HepG2 (cell line): ENCODE data around the gene ZNF652. TPM values are rescaled to one million over a fixed set of nuclear protein-coding genes. Genes with fewer than 3 reads are reported as not detected.

ENCODE experiments used
- ATAC-seq: fragments of 200-7000 bp; cut with Tn5 transposase; 3 replicates; pipeline ENCODE4 v1.9.1; 2020; ENCODE audit warnings: mild to moderate bottlenecking, moderate library complexity
- BruUV-seq: library from RNA; stranded (reverse); fragments of 400-500 nt; replicated peaks from 2 replicates; lab custom pipeline; 2021; lab: Mats Ljungman, UMichigan
- CTCF ChIA-PET: fragments of 300-600 bp; formaldehyde crosslinking; extraction: SDS; loops from one replicate; lab custom pipeline; 2021; ENCODE audit warnings: low total read pairs, inconsistent platforms, low intra/inter-chr PET ratio; lab: Yijun Ruan, JAX
- POLR2A ChIA-PET: fragments of 350-600 bp; sonication (Branson Sonifier 250); formaldehyde crosslinking; loops from one replicate; lab custom pipeline; 2020; ENCODE audit warnings: antibody characterized with exemption, inconsistent platforms; lab: Yijun Ruan, JAX
- DNase-seq: peaks from one replicate; pipeline ENCODE4 v3.0.0-alpha.2; 2015; ENCODE audit warnings: low spot score
- FAIRE-seq: peaks from 3 replicates; lab custom pipeline; 2011; peaks lifted over from hg19 to GRCh38; lab: Jason Lieb, UNC
- H2AFZ ChIP-seq: one replicate; pipeline ENCODE4 v1.6.1; 2011; ENCODE audit warnings: low read length, inconsistent platforms
- H3K27ac ChIP-seq: fragments of 300-600 bp; 3 replicates; pipeline ENCODE4 v1.8.0; 2011; ENCODE audit warnings: mixed run types, mild to moderate bottlenecking, mixed read lengths, low read length, inconsistent platforms; ENCODE audit not compliant: insufficient read depth; ENCODE audit errors: extremely low read length
- H3K27me3 ChIP-seq, 2 experiments: fragments of 200-600 bp in 1 of 2; 2 replicates in 1 of 2; 3 replicates in 1 of 2; pipeline versions ENCODE4 v1.6.0 to v1.8.0; 2011; ENCODE audit warnings: low read length in 2 of 2, mild to moderate bottlenecking in 2 of 2, moderate library complexity in 2 of 2, inconsistent platforms in 1 of 2; ENCODE audit not compliant: insufficient read depth in 2 of 2, control insufficient read depth in 1 of 2
- H3K36me3 ChIP-seq, 2 experiments: fragments of 200-600 bp in 1 of 2; replicated peaks in 1 of 2; 2 replicates in 1 of 2; 3 replicates in 1 of 2; pipeline versions ENCODE4 v1.5.1 to v1.8.0; 2011; ENCODE audit warnings: low read length in 2 of 2, inconsistent platforms in 1 of 2; ENCODE audit not compliant: insufficient read depth in 2 of 2, control insufficient read depth in 1 of 2
- H3K4me1 ChIP-seq: 2 replicates; pipeline ENCODE4 v1.5.1; 2012; ENCODE audit warnings: low read length, inconsistent platforms; ENCODE audit not compliant: insufficient read depth
- H3K4me2 ChIP-seq: 2 replicates; pipeline ENCODE4 v1.6.0; 2011; ENCODE audit warnings: low read depth, low read length, inconsistent platforms
- H3K4me3 ChIP-seq, 3 experiments: fragments of 200-600 bp in 1 of 3; sonication (generic), shearing (Covaris generic) in 1 of 3; replicated peaks in 1 of 3; 2 replicates each; pipeline ENCODE4 v1.5.1; 2011 to 2016; ENCODE audit warnings: low read length in 3 of 3, inconsistent platforms in 2 of 3, low read depth in 2 of 3, mild to moderate bottlenecking in 2 of 3, control low read depth in 1 of 3, mixed read lengths in 1 of 3; ENCODE audit not compliant: insufficient read depth in 1 of 3
- H3K79me2 ChIP-seq: one replicate; pipeline ENCODE4 v1.6.1; 2011; ENCODE audit warnings: low read length, inconsistent platforms; ENCODE audit not compliant: insufficient read depth
- H3K9ac ChIP-seq: 2 replicates; pipeline ENCODE4 v1.6.0; 2011; ENCODE audit warnings: mild to moderate bottlenecking, low read depth, low read length, inconsistent platforms; ENCODE audit not compliant: insufficient read depth
- H3K9me3 ChIP-seq: 2 replicates; pipeline ENCODE4 v1.5.1; 2012; ENCODE audit warnings: mild to moderate bottlenecking, low read length
- H4K20me1 ChIP-seq: 2 replicates; pipeline ENCODE4 v1.6.0; 2011; ENCODE audit warnings: inconsistent platforms, mild to moderate bottlenecking, low read length, moderate library complexity; ENCODE audit not compliant: insufficient read depth
- BRD4 ChIP-seq: sonication (generic); formaldehyde crosslinking; IDR thresholded peaks from 2 replicates; pipeline ENCODE4 v1.4.0; 2020; ENCODE audit warnings: missing genetic modification reagents
- CERS6 ChIP-seq: sonication (generic); formaldehyde crosslinking; IDR thresholded peaks from 2 replicates; pipeline ENCODE4 v1.5.0; 2020; ENCODE audit warnings: missing genetic modification reagents
- EHMT2 ChIP-seq: fragments of 200-600 bp; sonication (generic); IDR thresholded peaks from 2 replicates; pipeline ENCODE4 v1.7.0; 2017; ENCODE audit warnings: antibody characterized with exemption, low read depth, low read length, borderline replicate concordance
- GZF1 ChIP-seq: sonication (generic); formaldehyde crosslinking; IDR thresholded peaks from 2 replicates; pipeline ENCODE4 v1.5.1; 2020; ENCODE audit warnings: mild to moderate bottlenecking, missing genetic modification reagents
- KAT7 ChIP-seq: IDR thresholded peaks from 2 replicates; pipeline ENCODE4 v1.6.1; 2018; ENCODE audit warnings: borderline replicate concordance, missing compliant biosample characterization
- KLF6 ChIP-seq: IDR thresholded peaks from 2 replicates; pipeline ENCODE4 v1.8.0; 2016; ENCODE audit warnings: missing biosample characterization, missing genetic modification reagents
- REXO4 ChIP-seq: sonication (generic); formaldehyde crosslinking; IDR thresholded peaks from 2 replicates; pipeline ENCODE4 v1.8.0; 2022; ENCODE audit warnings: missing genetic modification reagents, mild to moderate bottlenecking, borderline replicate concordance
- SSRP1 ChIP-seq: IDR thresholded peaks from 2 replicates; pipeline ENCODE4 v1.6.1; 2016; ENCODE audit warnings: control low read depth
- ZEB1 ChIP-seq: IDR thresholded peaks from 2 replicates; pipeline ENCODE4 v1.6.1; 2012; ENCODE audit warnings: mild to moderate bottlenecking, low read depth, inconsistent platforms; ENCODE audit not compliant: insufficient replicate concordance
- ZFP37 ChIP-seq: sonication (generic); formaldehyde crosslinking; IDR thresholded peaks from 2 replicates; pipeline ENCODE4 v1.4.0; 2020; ENCODE audit warnings: missing genetic modification reagents, borderline replicate concordance
- WGBS: methylation state at CpG from one replicate; pipeline ENCODE4 v1.1.6; 2017; ENCODE audit warnings: low lambda C conversion rate; 5-methylcytosine and 5-hydroxymethylcytosine counted together
- in situ Hi-C: cut with HindIII; loops from 2 replicates; pipeline ENCODE4 v1.10.0; 2017; ENCODE audit warnings: low pct_unique_long_range_greater_than_20kb; ENCODE audit not compliant: extremely low pct_ligation_motif_present
- intact Hi-C: fragments of 100-400 bp; cut with micrococcal nuclease; formaldehyde crosslinking; loops from one replicate; pipeline ENCODE4 v1.10.0; 2022; ENCODE audit not compliant: unreplicated experiment
- polyA plus RNA-seq, 8 experiments: library from polyadenylated mRNA; depleted of rRNA in 3 of 8; stranded (reverse) in 7 of 8; unstranded in 1 of 8; fragments of >200 nt; fragmentation: Illumina TruSeq in 4 of 8; extraction: Trizol in 4 of 8; gene quantifications; 2 replicates each; pipeline versions ENCODE4 v1.2.1 to v1.2.3, GENCODE V29; 2011 to 2016; ENCODE audit warnings: low read depth in 4 of 8, missing spikeins in 1 of 8, mixed read lengths in 1 of 8; ENCODE audit not compliant: insufficient read depth in 1 of 8
- total RNA-seq, 5 experiments: library from RNA; depleted of rRNA; stranded (reverse); fragments of >200 nt; fragmentation: Illumina TruSeq; extraction: Trizol; gene quantifications; 2 replicates each; pipeline ENCODE4 v1.2.3, GENCODE V29; 2016; ENCODE audit warnings: low read depth in 1 of 5

The ZNF652 gene
- total and polyA plus RNA-seq, 2 of the 13 experiments (the other 11 are each of a cell fraction or from before 2014, with no cell fraction given), result 16.2 to 30.2 TPM

GRCh38 chr17:49382556-49382955, 20.5 kb upstream of the ZNF652 start (continued):
- TF ChIP-seq KAT7 (CRISPR knock-in tag) (no peak), ZEB1 (no peak)

- BruUV-seq, result no TSS peak
- TF ChIP-seq ZFP37 (CRISPR knock-in tag) (no peak), GZF1 (no peak), CERS6 (CRISPR knock-in tag) (no peak), BRD4 (no peak), REXO4 (CRISPR knock-in tag) (no peak), EHMT2 (no peak), KLF6 (no peak), SSRP1 (CRISPR knock-in tag) (no peak)
- ChIA-PET CTCF (no interaction called here), POLR2A (interaction anchor here (1.9 kb wide), 1 partner anchor 9 kb away, joined by 5 read pairs; no protein-coding TSS in a partner anchor)
- Histone ChIP-seq H3K4me1 (peaks cover 27% of the 10 kb centered on the region), H3K4me3 (no peak overlapping the region), H3K4me2 (no peak overlapping the region), H3K9ac (no peak overlapping the region), H3K27ac (no peak overlapping the region), H3K9me3 (no peaks in the 10 kb centered on the region), H3K27me3 (no peaks in the 10 kb centered on the region; a peak in 2 of 5 replicates), H2AFZ (no peak overlapping the region), H4K20me1 (no peaks in the 10 kb centered on the region), H3K79me2 (no peaks in the 10 kb centered on the region), H3K36me3 (no peaks in the 10 kb centered on the region)
- FAIRE-seq (no peak), DNase-seq (no peak), ATAC-seq (no peak)
- WGBS, result 54% methylated on average over 5 of the region's 5 CpGs
- in situ Hi-C loops (no loop called here), intact Hi-C loops (no loop called here)
Observed at GRCh38 chr17:49381793-49382192, 19.7 kb upstream of the ZNF652 start.
